Muscle of leg (tissue), 11 donors: ENCODE data around the gene COX4I1. TPM values are rescaled to one million over a fixed set of nuclear protein-coding genes. Genes with fewer than 3 reads are reported as not detected.

Experiments
- DNase-seq: peaks from one replicate; pipeline ENCODE4 v3.0.0; 2013
- H3K27ac ChIP-seq: one replicate; pipeline ENCODE4 v1.5.1; 2013; ENCODE audit warnings: mild to moderate bottlenecking, low read length, control low read depth
- H3K27me3 ChIP-seq: one replicate; pipeline ENCODE4 v1.6.1; 2013; ENCODE audit warnings: low read length; ENCODE audit not compliant: control insufficient read depth, insufficient read depth
- H3K36me3 ChIP-seq: one replicate; pipeline ENCODE4 v1.6.1; 2013; ENCODE audit warnings: low read length; ENCODE audit not compliant: control insufficient read depth, insufficient read depth
- H3K4me1 ChIP-seq: one replicate; pipeline ENCODE4 v1.6.1; 2013; ENCODE audit warnings: low read length; ENCODE audit not compliant: control insufficient read depth, insufficient read depth
- H3K4me3 ChIP-seq: one replicate; pipeline ENCODE4 v1.5.1; 2013; ENCODE audit warnings: low read length, control low read depth
- H3K9me3 ChIP-seq: replicated peaks from 2 replicates; pipeline ENCODE4 v1.6.1; 2013; ENCODE audit warnings: low read depth, low read length; ENCODE audit not compliant: control insufficient read depth
- WGBS: methylation state at CpG from one replicate; pipeline ENCODE4 v1.1.5; 2013; ENCODE audit warnings: missing lambda C conversion rate; ENCODE audit not compliant: insufficient coverage; 5-methylcytosine and 5-hydroxymethylcytosine counted together
- polyA plus RNA-seq, 8 donors: library from polyadenylated mRNA; unstranded; fragments of 120-200 nt; gene quantifications; one replicate each; pipeline versions ENCODE4 v1.2.1 to v1.2.3, GENCODE V29; 2013; ENCODE audit warnings: inconsistent platforms in 1 of 8, low replicate concordance in 1 of 8; ENCODE audit not compliant: insufficient read length in 8 of 8, insufficient read depth in 1 of 8
- total RNA-seq: library from RNA; stranded (reverse); fragments of 120-200 nt; gene quantifications from one replicate; pipeline ENCODE4 v1.2.4, GENCODE V29; 2013

The COX4I1 gene
- total and polyA plus RNA-seq, 9 donors = 440 to 555 (median 479) TPM

- Histone ChIP-seq H3K4me3 (no peak overlapping the region), H3K27ac (no peak overlapping the region), H3K36me3 (no peaks in the 10 kb centered on the region), H3K27me3 (peaks cover 16% of the 10 kb centered on the region), H3K9me3 (peaks cover 3% of the 10 kb centered on the region), H3K4me1 (no peaks in the 10 kb centered on the region)
- DNase-seq = peak; percentile 71
- WGBS = 82% methylated on average over 8 of the region's 16 CpGs
These were observed 54.4 kb downstream of the COX4I1 start for GRCh38 chr16:85853547-85854545.

GRCh38 chr16:85854935-85855334, 55.4 kb downstream of the COX4I1 start:
- no peaks in the 10 kb centered on the region for H3K4me1 ChIP-seq
- H3K27me3 ChIP-seq = peaks cover 18% of the 10 kb centered on the region
- no peak for DNase-seq
- no peak overlapping the region for H3K27ac ChIP-seq
- H3K4me3 ChIP-seq = no peak overlapping the region
- 100% methylated on average over 1 of the region's 1 CpG for WGBS
- peaks cover 3% of the 10 kb centered on the region for H3K9me3 ChIP-seq
- no peaks in the 10 kb centered on the region for H3K36me3 ChIP-seq

GRCh38 chr16:85856079-85856478, 56.6 kb downstream of the COX4I1 start:
- no peak for DNase-seq
- Histone ChIP-seq H3K36me3 (no peaks in the 10 kb centered on the region), H3K27me3 (peaks cover 17% of the 10 kb centered on the region), H3K4me3 (no peak overlapping the region), H3K4me1 (no peaks in the 10 kb centered on the region), H3K27ac (no peak overlapping the region), H3K9me3 (peaks cover 3% of the 10 kb centered on the region)
- 94% methylated on average over 3 of the region's 6 CpGs for WGBS

- Histone ChIP-seq H3K4me1 (no peaks in the 10 kb centered on the region), H3K27me3 (peaks cover 12% of the 10 kb centered on the region), H3K4me3 (no peak overlapping the region), H3K36me3 (no peaks in the 10 kb centered on the region), H3K27ac (no peak overlapping the region), H3K9me3 (peaks cover 3% of the 10 kb centered on the region)
- no peak for DNase-seq
- 38% methylated on average over 1 of the region's 5 CpGs for WGBS
These were observed 57.1 kb downstream of the COX4I1 start for GRCh38 chr16:85856585-85856984.

Other genes starting within 250 kb of the COX4I1 start
- 32.4 TPM for gene GSE1, start 186.4 kb upstream of the COX4I1 start, total RNA-seq
- 10 to 100 TPM; 38.0 to 67.4 (median 53.0) TPM for gene GSE1, start 186.4 kb upstream of the COX4I1 start, polyA plus RNA-seq
- gene GINS2, start 110.7 kb upstream of the COX4I1 start, total RNA-seq = 8.5 TPM
- 10 to 100 TPM in 5 of 8 donors, 1 to 10 TPM in 3; 9.0 to 15.5 (median 11.0) TPM for gene GINS2, start 110.7 kb upstream of the COX4I1 start, polyA plus RNA-seq
- gene C16orf74, start 48.6 kb upstream of the COX4I1 start, total RNA-seq = 1.3 TPM
- gene C16orf74, start 48.6 kb upstream of the COX4I1 start, polyA plus RNA-seq = 1 to 10 TPM; 1.2 to 2.9 (median 1.8) TPM
- 18.1 TPM for gene EMC8, start 151 bp upstream of the COX4I1 start, total RNA-seq
- gene EMC8, start 151 bp upstream of the COX4I1 start, polyA plus RNA-seq = 10 to 100 TPM; 17.4 to 24.9 (median 20.1) TPM
- gene IRF8, start 99.5 kb downstream of the COX4I1 start, total RNA-seq = 7.0 TPM
- gene IRF8, start 99.5 kb downstream of the COX4I1 start, polyA plus RNA-seq = 1 to 10 TPM; 3.6 to 7.7 (median 5.7) TPM